Liver (tissue), 3 donors: Measurements from ENCODE around the gene DKKL1.

ENCODE experiments used
- CTCF ChIP-seq: fragments of 150-350 bp; IDR thresholded peaks from 2 replicates; pipeline ENCODE4 v1.5.1; 2017; ENCODE audit warnings: improper control_type of control experiment, low read depth, low read length; ENCODE audit not compliant: missing input control
- EGR1 ChIP-seq, 2 donors: IDR thresholded peaks; 2 replicates each; pipeline ENCODE4 v1.6.1; 2016 to 2018; ENCODE audit warnings: antibody characterized with exemption in 2 of 2, low read depth in 2 of 2
- GABPA ChIP-seq, 2 donors: IDR thresholded peaks in 1 of 2; conservative IDR thresholded peaks in 1 of 2; 2 replicates each; pipeline ENCODE4 v1.6.1; 2016; ENCODE audit warnings: antibody characterized with exemption in 2 of 2, mild to moderate bottlenecking in 1 of 2, moderate library complexity in 1 of 2
- JUND ChIP-seq, 2 donors: IDR thresholded peaks; 2 replicates each; pipeline ENCODE4 v1.6.1; 2016; ENCODE audit warnings: antibody characterized with exemption in 2 of 2
- REST ChIP-seq: IDR thresholded peaks from 2 replicates; pipeline ENCODE4 v1.6.1; 2016; ENCODE audit warnings: antibody characterized with exemption, mild to moderate bottlenecking
- SP1 ChIP-seq: IDR thresholded peaks from 2 replicates; pipeline ENCODE4 v1.6.1; 2018; ENCODE audit warnings: antibody characterized with exemption, mild to moderate bottlenecking
- TAF1 ChIP-seq: conservative IDR thresholded peaks from 2 replicates; pipeline ENCODE4 v1.6.1; 2016; ENCODE audit warnings: antibody characterized with exemption, mild to moderate bottlenecking
- TF ChIP-seq, protein P1 (sequence below): IDR thresholded peaks from 2 replicates; pipeline ENCODE4 v1.6.1; 2016; ENCODE audit warnings: antibody characterized with exemption
- donor health status: healthy.
- donor health status: healthy.

DNA sequence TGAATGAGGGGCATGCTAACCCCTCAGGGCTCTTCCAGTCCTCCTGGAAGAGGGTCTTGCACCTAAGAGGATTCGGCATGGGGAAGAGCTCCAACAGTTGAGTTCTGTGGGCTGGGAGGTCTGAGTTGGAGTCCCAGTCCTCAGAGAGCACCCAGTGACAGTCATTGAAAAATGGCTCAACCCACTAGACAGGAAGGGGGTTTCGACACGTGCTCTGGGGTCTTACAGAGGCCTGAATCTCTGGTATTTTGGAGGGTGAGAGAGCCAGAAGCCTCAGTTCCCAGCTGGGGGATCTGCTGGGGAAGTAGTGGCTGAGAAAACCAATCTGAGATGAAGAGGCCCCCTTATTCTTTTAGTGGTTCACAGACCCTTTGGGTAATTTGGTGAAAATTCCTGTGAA, 50.6 kb downstream of the DKKL1 start:
- TF ChIP-seq CTCF (no peak), GABPA (IDR thresholded peaks at IDR 0.05 in 1 of 2, conservative IDR thresholded peaks at IDR 0.05 in 1 of 2) (no peak), JUND (IDR thresholded peaks at IDR 0.05) (no peak), REST (no peak), EGR1 (IDR thresholded peaks at IDR 0.05; ENCODE audit: low read depth in 2 of 2) (no peak), TAF1 (no peak), SP1 (no peak)
- TF ChIP-seq, protein P1, sequence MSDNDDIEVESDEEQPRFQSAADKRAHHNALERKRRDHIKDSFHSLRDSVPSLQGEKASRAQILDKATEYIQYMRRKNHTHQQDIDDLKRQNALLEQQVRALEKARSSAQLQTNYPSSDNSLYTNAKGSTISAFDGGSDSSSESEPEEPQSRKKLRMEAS: no peak
